GM19328 (cell line): ENCODE data around the gene NTSR1.

Experiments used
- ATAC-seq: cut with Tn5 transposase; IDR thresholded peaks from one replicate; pipeline ENCODE4 v1.9.1; 2021; ENCODE audit warnings: mild to moderate bottlenecking, moderate library complexity; ENCODE audit not compliant: unreplicated experiment

NTSR1 gene

GRCh38 chr20:62692801-62693523, 15.7 kb upstream of the NTSR1 start:
- ATAC-seq, result no peak

GRCh38 chr20:62693524-62693922, 15.1 kb upstream of the NTSR1 start:
- no peak for ATAC-seq

GRCh38 chr20:62694106-62694505, 14.5 kb upstream of the NTSR1 start:
- ATAC-seq, result no peak

- no peak for ATAC-seq
Observed at GRCh38 chr20:62694868-62695267, 13.8 kb upstream of the NTSR1 start.

GRCh38 chr20:62695448-62696414, 12.9 kb upstream of the NTSR1 start:
- ATAC-seq, result no peak

GRCh38 chr20:62696434-62696957, 12.1 kb upstream of the NTSR1 start:
- no peak for ATAC-seq

GRCh38 chr20:62696989-62697388, 11.6 kb upstream of the NTSR1 start:
- ATAC-seq, result no peak

- ATAC-seq, result no peak
Observed at GRCh38 chr20:62697468-62697912, 11.1 kb upstream of the NTSR1 start.

GRCh38 chr20:62698231-62698630, 10.4 kb upstream of the NTSR1 start:
- no peak for ATAC-seq

- no peak for ATAC-seq
Observed at GRCh38 chr20:62699296-62699695, 9.3 kb upstream of the NTSR1 start.

GRCh38 chr20:62699741-62700140, 8.9 kb upstream of the NTSR1 start:
- ATAC-seq, result no peak

GRCh38 chr20:62700261-62700930, 8.2 kb upstream of the NTSR1 start:
- no peak for ATAC-seq

GRCh38 chr20:62701161-62702012, 7.2 kb upstream of the NTSR1 start:
- no peak for ATAC-seq

GRCh38 chr20:62702013-62702300, 6.7 kb upstream of the NTSR1 start:
- no peak for ATAC-seq

- ATAC-seq, result no peak
Observed at GRCh38 chr20:62702895-62703852, 5.5 kb upstream of the NTSR1 start.

GRCh38 chr20:62703853-62704228, 4.8 kb upstream of the NTSR1 start:
- ATAC-seq, result no peak

GRCh38 chr20:62704341-62704948, 4.2 kb upstream of the NTSR1 start:
- no peak for ATAC-seq

- no peak for ATAC-seq
Observed at GRCh38 chr20:62705627-62706026, 3.0 kb upstream of the NTSR1 start.

- ATAC-seq, result no peak
Observed at GRCh38 chr20:62706344-62706743, 2.3 kb upstream of the NTSR1 start.
